GM23338 (cell line): Measurements from ENCODE around the gene RPS3A. TPM values are rescaled to one million over a fixed set of nuclear protein-coding genes. Genes with fewer than 3 reads are reported as not detected.

Source experiments
- ATAC-seq: fragments of 200-7000 bp; cut with Tn5 transposase; 3 replicates; pipeline ENCODE4 v1.9.1; 2020
- DNase-seq: peaks from one replicate; pipeline ENCODE4 v3.0.0-alpha.2; 2015; ENCODE audit warnings: low spot score
- H2AFZ ChIP-seq: fragments of 200-600 bp; sonication (generic); 2 replicates; pipeline ENCODE4 v1.8.0; 2016; ENCODE audit warnings: antibody characterized with exemption, mild to moderate bottlenecking, moderate library complexity
- H3F3A ChIP-seq: fragments of 200-600 bp; sonication (generic); replicated peaks from 2 replicates; pipeline ENCODE4 v1.8.0; 2017; ENCODE audit warnings: antibody characterized with exemption, mixed run types, low read depth
- H3K27ac ChIP-seq: fragments of 200-600 bp; sonication (generic); 2 replicates; pipeline ENCODE4 v1.6.1; 2016; ENCODE audit warnings: low read depth
- H3K27me3 ChIP-seq: fragments of 200-600 bp; sonication (generic); 2 replicates; pipeline ENCODE4 v1.8.0; 2016; ENCODE audit warnings: mild to moderate bottlenecking, mixed run types, moderate library complexity; ENCODE audit not compliant: insufficient read depth
- H3K36me3 ChIP-seq: fragments of 200-600 bp; sonication (generic); 2 replicates; pipeline ENCODE4 v1.8.0; 2016; ENCODE audit warnings: mild to moderate bottlenecking; ENCODE audit not compliant: insufficient read depth
- H3K4me1 ChIP-seq: fragments of 200-600 bp; sonication (generic); 2 replicates; pipeline ENCODE4 v1.8.0; 2016; ENCODE audit warnings: mild to moderate bottlenecking, moderate library complexity; ENCODE audit not compliant: insufficient read depth
- H3K4me2 ChIP-seq: fragments of 200-600 bp; sonication (generic); 2 replicates; pipeline ENCODE4 v1.7.1; 2017; ENCODE audit warnings: mixed run types
- H3K4me3 ChIP-seq: fragments of 200-600 bp; sonication (generic); 2 replicates; pipeline ENCODE4 v1.6.1; 2016; ENCODE audit warnings: mixed run types
- H3K79me2 ChIP-seq: fragments of 200-600 bp; sonication (generic); replicated peaks from 2 replicates; pipeline ENCODE4 v1.8.0; 2017; ENCODE audit warnings: mild to moderate bottlenecking; ENCODE audit not compliant: insufficient read depth
- H3K9me2 ChIP-seq: fragments of 200-600 bp; sonication (generic); 2 replicates; pipeline ENCODE4 v1.8.0; 2017; ENCODE audit not compliant: insufficient read depth
- H4K20me1 ChIP-seq: fragments of 200-600 bp; sonication (generic); replicated peaks from 2 replicates; pipeline ENCODE4 v1.8.0; 2017; ENCODE audit warnings: mild to moderate bottlenecking; ENCODE audit not compliant: insufficient read depth
- H3K27ac Mint-ChIP-seq: 2 replicates; pipeline ENCODE4 v1.8.0; 2020; ENCODE audit warnings: inconsistent platforms, mild to moderate bottlenecking, moderate library complexity, mixed read lengths
- H3K27me3 Mint-ChIP-seq: 3 replicates; pipeline ENCODE4 v1.8.0; 2022; ENCODE audit warnings: low read depth, mild to moderate bottlenecking, moderate library complexity, mixed read lengths, inconsistent platforms; ENCODE audit not compliant: insufficient read depth, poor library complexity
- H3K36me3 Mint-ChIP-seq: 3 replicates; pipeline ENCODE4 v1.8.0; 2021; ENCODE audit warnings: low read depth, mild to moderate bottlenecking, inconsistent platforms, moderate library complexity, mixed read lengths
- H3K4me1 Mint-ChIP-seq: 3 replicates; pipeline ENCODE4 v1.8.0; 2020; ENCODE audit warnings: mild to moderate bottlenecking, inconsistent platforms, mixed read lengths
- H3K4me3 Mint-ChIP-seq: 3 replicates; pipeline ENCODE4 v1.8.0; 2021; ENCODE audit warnings: moderate library complexity, mild to moderate bottlenecking, inconsistent platforms, mixed read lengths
- H3K9me3 Mint-ChIP-seq: 3 replicates; pipeline ENCODE4 v1.8.0; 2020; ENCODE audit warnings: moderate library complexity, mild to moderate bottlenecking, inconsistent platforms, mixed read lengths
- EZH2phosphoT487 ChIP-seq: fragments of 200-600 bp; sonication (generic); IDR thresholded peaks from one replicate; pipeline ENCODE4 v1.8.1; 2018; ENCODE audit warnings: antibody characterized with exemption; ENCODE audit not compliant: unreplicated experiment
- REST ChIP-seq: IDR thresholded peaks from one replicate; pipeline ENCODE4 v1.6.1; 2018; ENCODE audit warnings: antibody characterized with exemption; ENCODE audit not compliant: unreplicated experiment
- STAT1 ChIP-seq: IDR thresholded peaks from one replicate; pipeline ENCODE4 v1.6.1; 2016; ENCODE audit warnings: antibody characterized with exemption; ENCODE audit not compliant: unreplicated experiment
- ZNF462 ChIP-seq: fragments of 250-450 bp; sonication (Bioruptor Pico); IDR thresholded peaks from 2 replicates; pipeline ENCODE4 v1.5.0; 2020; ENCODE audit warnings: mild to moderate bottlenecking, moderate library complexity
- polyA plus RNA-seq: library from polyadenylated mRNA; unstranded; fragments of >200 nt; fragmentation: Nextera tagmentation; extraction: Ambion mirVana; gene quantifications from 2 replicates; pipeline ENCODE4 v1.2.1, GENCODE V29; 2016
- total RNA-seq: library from RNA; depleted of rRNA; stranded (reverse); fragments of >200 nt; shearing (Covaris generic); gene quantifications from 2 replicates; pipeline ENCODE4 v1.2.3, GENCODE V29; 2014
- TF ChIP-seq, protein P1 (sequence below): IDR thresholded peaks from 2 replicates; pipeline ENCODE4 v1.6.1; 2016; ENCODE audit warnings: antibody characterized with exemption

RPS3A gene
- total and polyA plus RNA-seq, 2 experiments from 2014 or later = 2,486 to 3,506 TPM

GRCh38 chr4:151052785-151053184 lies 46.6 kb upstream of the RPS3A start:
- Histone ChIP-seq H3K4me1 (peaks cover 6% of the 10 kb centered on the region), H3K4me2 (no peak overlapping the region), H2AFZ (no peak overlapping the region; the same call in 1 of the 2 replicates), H3F3A (0 out of 2 replicates have a peak, but pooled peaks cover 4% of the 10 kb centered on the region), H3K79me2 (peaks cover 11% of the 10 kb centered on the region; the same call in 1 of the 2 replicates), H4K20me1 (no peaks in the 10 kb centered on the region), H3K9me2 (0 out of 2 replicates have a peak, but pooled peaks cover 2% of the 10 kb centered on the region), H3K4me3 (no peak overlapping the region), H3K36me3 (no peaks in the 10 kb centered on the region), H3K27me3 (no peaks in the 10 kb centered on the region), H3K27ac (no peak overlapping the region)
- ATAC-seq (no peak), DNase-seq (no peak)
- Mint-ChIP-seq H3K36me3 (no peaks in the 10 kb centered on the region), H3K27me3 (peaks cover 3% of the 10 kb centered on the region), H3K27ac (no peak overlapping the region), H3K4me1 (peaks cover 12% of the 10 kb centered on the region), H3K4me3 (no peak overlapping the region), H3K9me3 (no peaks in the 10 kb centered on the region)
- TF ChIP-seq ZNF462 (CRISPR knock-in tag) (no peak), REST (no peak), EZH2phosphoT487 (no peak), STAT1 (no peak)
- TF ChIP-seq, protein P1, sequence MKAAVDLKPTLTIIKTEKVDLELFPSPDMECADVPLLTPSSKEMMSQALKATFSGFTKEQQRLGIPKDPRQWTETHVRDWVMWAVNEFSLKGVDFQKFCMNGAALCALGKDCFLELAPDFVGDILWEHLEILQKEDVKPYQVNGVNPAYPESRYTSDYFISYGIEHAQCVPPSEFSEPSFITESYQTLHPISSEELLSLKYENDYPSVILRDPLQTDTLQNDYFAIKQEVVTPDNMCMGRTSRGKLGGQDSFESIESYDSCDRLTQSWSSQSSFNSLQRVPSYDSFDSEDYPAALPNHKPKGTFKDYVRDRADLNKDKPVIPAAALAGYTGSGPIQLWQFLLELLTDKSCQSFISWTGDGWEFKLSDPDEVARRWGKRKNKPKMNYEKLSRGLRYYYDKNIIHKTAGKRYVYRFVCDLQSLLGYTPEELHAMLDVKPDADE = no peak
